ENCODE results near the gene CST8. TPM values are rescaled to one million over a fixed set of nuclear protein-coding genes. Genes with fewer than 3 reads are reported as not detected.
A peak's percentile ranks its signal among the peaks of the same experiment; 100 is the strongest.

Gene CST8
- total and polyA plus RNA-seq, 5 donors: not detected

DNA sequence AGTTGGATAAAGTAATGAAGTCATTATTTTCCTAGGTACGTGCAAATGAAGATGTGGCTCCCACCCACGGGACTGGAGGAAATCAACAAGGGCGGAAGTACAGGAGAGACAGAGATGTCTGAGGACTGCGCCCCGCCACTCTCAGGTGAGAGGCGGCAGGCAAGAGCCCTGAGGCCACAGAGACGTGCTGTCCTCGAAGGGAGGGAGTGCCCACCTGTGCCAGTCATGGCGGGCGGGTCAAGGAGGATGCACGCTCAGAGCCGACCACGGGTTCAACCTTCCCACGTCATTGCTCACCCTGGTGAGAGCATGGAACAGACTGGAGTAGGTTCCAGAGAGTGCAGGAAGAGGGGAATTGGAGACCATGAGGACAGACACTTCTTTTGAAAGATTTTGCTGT is 12.7 kb downstream of the CST8 start:
- WGBS: 81% methylated on average over 14 of the region's 14 CpGs
- H3K9me3 ChIP-seq (ENCODE audit: control insufficient read depth, low read length): no peaks in the 10 kb centered on the region
- H3K4me1 ChIP-seq (ENCODE audit: control insufficient read depth, insufficient read depth, low read length): no peaks in the 10 kb centered on the region
- no peaks in the 10 kb centered on the region for H3K27me3 ChIP-seq (ENCODE audit: control insufficient read depth, insufficient read depth)
- DNase-seq: no peak
- H3K4me3 ChIP-seq (ENCODE audit: low read length): no peak overlapping the region
- no peak for ATAC-seq
- no peak overlapping the region for H3K27ac ChIP-seq (ENCODE audit: low read length)
- intact Hi-C loops (cut with DNase I): no loop called here

GRCh38 chr20:23507346-23507745 is 16.4 kb downstream of the CST8 start:
- H3K9me3 ChIP-seq (ENCODE audit: control insufficient read depth, low read length): no peaks in the 10 kb centered on the region
- 77% methylated on average over 6 of the region's 6 CpGs for WGBS
- no peak overlapping the region for H3K27ac ChIP-seq (ENCODE audit: low read length)
- DNase-seq (peak in 1 of 3 donors; percentile 31), ATAC-seq (no peak)
- no peaks in the 10 kb centered on the region for H3K27me3 ChIP-seq (ENCODE audit: control insufficient read depth, insufficient read depth)
- intact Hi-C loops (cut with DNase I): no loop called here
- H3K4me1 ChIP-seq (ENCODE audit: control insufficient read depth, insufficient read depth, low read length): no peaks in the 10 kb centered on the region
- H3K4me3 ChIP-seq (ENCODE audit: low read length): no peak overlapping the region

DNA sequence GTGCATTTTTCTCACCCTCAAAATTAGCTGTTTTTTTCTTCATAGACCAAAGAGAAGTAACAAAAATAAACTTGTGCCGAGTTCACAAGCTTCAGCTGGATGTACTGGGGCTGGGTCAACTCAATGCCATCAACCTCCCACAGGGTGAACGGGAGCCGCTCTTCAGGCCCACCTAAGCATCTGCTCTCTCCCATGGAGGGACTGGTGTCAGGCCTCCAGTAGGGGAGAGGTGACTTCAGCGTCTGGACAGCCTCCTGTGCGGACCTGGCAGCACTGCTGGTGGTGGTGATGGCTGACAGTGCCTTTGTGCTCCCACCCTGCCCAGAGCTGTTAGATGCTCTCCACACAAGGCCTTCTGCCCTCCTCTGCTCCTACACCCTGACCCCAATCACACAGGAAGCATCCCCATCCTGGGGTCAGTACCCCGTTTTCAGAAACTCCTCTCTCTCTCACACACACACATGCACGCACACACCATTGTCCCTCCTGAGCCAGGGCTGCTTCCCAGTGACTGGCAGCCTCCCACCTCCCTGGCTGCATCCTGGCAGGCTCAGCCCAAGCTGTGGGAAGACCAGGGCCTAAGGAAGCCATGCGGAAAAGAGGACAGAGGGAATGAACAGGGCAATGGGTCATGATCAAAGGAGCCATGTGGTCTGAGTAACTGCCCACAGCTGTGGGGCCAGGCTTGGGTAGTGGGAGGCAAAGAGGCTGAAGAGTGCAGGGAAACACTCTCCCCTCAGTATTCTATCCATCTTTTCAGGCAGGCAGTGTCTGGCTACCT is 17.7 kb downstream of the CST8 start:
- Histone ChIP-seq H3K27me3 (ENCODE audit: control insufficient read depth, insufficient read depth) (no peaks in the 10 kb centered on the region), H3K4me3 (ENCODE audit: low read length) (no peak overlapping the region), H3K4me1 (ENCODE audit: control insufficient read depth, insufficient read depth, low read length) (no peaks in the 10 kb centered on the region), H3K27ac (ENCODE audit: low read length) (no peak overlapping the region), H3K9me3 (ENCODE audit: control insufficient read depth, low read length) (no peaks in the 10 kb centered on the region)
- ATAC-seq: no peak
- WGBS: 52% methylated on average over 8 of the region's 8 CpGs
- intact Hi-C loops (cut with DNase I): no loop called here
- no peak for DNase-seq

DNA sequence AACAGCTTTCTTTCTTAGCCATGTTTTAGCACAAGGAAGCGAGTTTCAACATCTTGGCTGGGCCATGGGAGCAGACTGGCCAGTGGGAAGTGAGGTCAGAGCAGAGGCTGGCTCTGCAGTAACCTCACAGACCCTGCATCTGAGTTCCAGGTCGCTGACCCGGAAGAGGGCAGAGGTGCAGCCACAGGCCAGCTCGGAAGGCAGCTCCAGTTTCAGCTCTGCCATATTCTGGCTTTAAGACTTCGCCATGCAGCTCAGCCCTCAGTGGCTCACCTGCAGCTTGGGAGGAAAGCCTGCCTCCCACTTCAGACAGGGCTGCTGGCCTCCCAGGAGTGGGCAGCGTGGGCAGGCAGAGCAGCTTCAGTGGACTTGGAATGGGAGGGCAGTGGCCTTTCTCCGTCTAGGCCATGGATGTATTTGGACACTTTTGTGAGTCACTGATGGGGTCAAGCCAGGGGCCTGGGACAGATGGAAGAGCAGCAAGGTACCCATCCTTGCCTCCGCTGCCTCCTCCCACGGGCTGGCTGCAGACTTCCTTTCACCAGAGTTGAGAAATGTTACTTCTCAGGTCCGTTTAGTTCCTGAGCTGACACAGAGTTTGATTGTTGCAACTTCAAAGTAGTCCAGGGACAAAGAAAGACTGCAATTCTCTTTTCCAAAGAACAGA is 18.5 kb downstream of the CST8 start:
- no peak for ATAC-seq
- intact Hi-C loops (cut with DNase I): no loop called here
- no peaks in the 10 kb centered on the region for H3K27me3 ChIP-seq (ENCODE audit: control insufficient read depth, insufficient read depth)

DNA sequence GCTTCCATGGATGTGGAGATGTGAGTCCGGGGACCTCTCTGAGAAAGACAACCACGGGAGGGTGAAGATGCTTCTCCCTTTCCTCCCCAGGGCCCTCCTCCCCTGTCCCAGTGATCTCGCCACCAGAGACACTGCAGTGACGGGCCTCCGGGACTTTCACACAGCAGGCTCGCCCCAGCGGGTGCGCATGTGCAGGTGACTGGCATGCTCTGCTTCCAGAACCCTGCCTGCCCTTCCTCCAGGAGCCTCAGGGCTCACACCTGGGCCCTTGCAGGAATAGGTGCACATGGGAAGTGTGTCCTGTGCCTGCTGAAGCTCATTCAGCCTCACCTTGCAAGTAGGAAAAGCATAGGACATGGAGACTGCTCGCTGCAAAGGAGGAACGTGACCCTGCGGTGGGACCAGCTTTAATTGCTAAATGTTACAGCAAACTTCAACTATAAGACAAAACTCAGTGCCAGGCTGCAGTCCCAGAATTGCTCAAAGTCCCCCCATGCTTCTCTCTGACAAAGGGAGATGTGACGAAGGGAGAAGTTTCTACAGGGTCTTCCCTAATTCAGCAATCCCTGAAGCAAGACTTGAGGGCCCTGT is 19.2 kb downstream of the CST8 start:
- Histone ChIP-seq H3K9me3 (ENCODE audit: control insufficient read depth, low read length) (no peaks in the 10 kb centered on the region), H3K27ac (ENCODE audit: low read length) (no peak overlapping the region), H3K4me1 (ENCODE audit: control insufficient read depth, insufficient read depth, low read length) (no peaks in the 10 kb centered on the region), H3K27me3 (ENCODE audit: control insufficient read depth, insufficient read depth) (no peaks in the 10 kb centered on the region), H3K4me3 (ENCODE audit: low read length) (no peak overlapping the region)
- DNase-seq: peak in 1 of 3 donors; percentile 23
- ATAC-seq: no peak
- intact Hi-C loops (cut with DNase I): no loop called here
- WGBS: 90% methylated on average over 12 of the region's 12 CpGs

More for the DNA sequence above, 18.5 kb downstream of the CST8 start:
- no peaks in the 10 kb centered on the region for H3K9me3 ChIP-seq (ENCODE audit: control insufficient read depth, low read length)
- peak in 1 of 3 donors; percentile 21 for DNase-seq
- no peak overlapping the region for H3K4me3 ChIP-seq (ENCODE audit: low read length)
- WGBS: 71% methylated on average over 10 of the region's 10 CpGs
- H3K4me1 ChIP-seq (ENCODE audit: control insufficient read depth, insufficient read depth, low read length): no peaks in the 10 kb centered on the region
- no peak overlapping the region for H3K27ac ChIP-seq (ENCODE audit: low read length)

GRCh38 chr20:23513164-23513563 is 22.2 kb downstream of the CST8 start:
- ATAC-seq: no peak
- intact Hi-C loops (cut with DNase I): no loop called here
- no peak overlapping the region for H3K27ac ChIP-seq (ENCODE audit: low read length)

GRCh38 chr20:23514848-23515247 is 23.9 kb downstream of the CST8 start:
- ATAC-seq (no peak), DNase-seq (no peak)
- H3K27ac ChIP-seq (ENCODE audit: low read length): no peak overlapping the region
- intact Hi-C loops (cut with DNase I): no loop called here
- H3K27me3 ChIP-seq (ENCODE audit: control insufficient read depth, insufficient read depth): no peaks in the 10 kb centered on the region
- no peak overlapping the region for H3K4me3 ChIP-seq (ENCODE audit: low read length)
- H3K4me1 ChIP-seq (ENCODE audit: control insufficient read depth, insufficient read depth, low read length): no peaks in the 10 kb centered on the region
- 44% methylated on average over 1 of the region's 1 CpG for WGBS
- H3K9me3 ChIP-seq (ENCODE audit: control insufficient read depth, low read length): no peaks in the 10 kb centered on the region

More at GRCh38 chr20:23513164-23513563, 22.2 kb downstream of the CST8 start:
- no peak for DNase-seq
- Histone ChIP-seq H3K4me1 (ENCODE audit: control insufficient read depth, insufficient read depth, low read length) (no peaks in the 10 kb centered on the region), H3K4me3 (ENCODE audit: low read length) (no peak overlapping the region), H3K9me3 (ENCODE audit: control insufficient read depth, low read length) (no peaks in the 10 kb centered on the region), H3K27me3 (ENCODE audit: control insufficient read depth, insufficient read depth) (no peaks in the 10 kb centered on the region)

GRCh38 chr20:23515250-23515939 is 24.5 kb downstream of the CST8 start:
- no peak overlapping the region for H3K4me3 ChIP-seq (ENCODE audit: low read length)
- no peaks in the 10 kb centered on the region for H3K27me3 ChIP-seq (ENCODE audit: control insufficient read depth, insufficient read depth)
- intact Hi-C loops (cut with DNase I): no loop called here
- WGBS: 78% methylated on average over 5 of the region's 5 CpGs
- H3K27ac ChIP-seq (ENCODE audit: low read length): no peak overlapping the region
- no peaks in the 10 kb centered on the region for H3K4me1 ChIP-seq (ENCODE audit: control insufficient read depth, insufficient read depth, low read length)
- no peaks in the 10 kb centered on the region for H3K9me3 ChIP-seq (ENCODE audit: control insufficient read depth, low read length)
- DNase-seq (no peak), ATAC-seq (no peak)

DNA sequence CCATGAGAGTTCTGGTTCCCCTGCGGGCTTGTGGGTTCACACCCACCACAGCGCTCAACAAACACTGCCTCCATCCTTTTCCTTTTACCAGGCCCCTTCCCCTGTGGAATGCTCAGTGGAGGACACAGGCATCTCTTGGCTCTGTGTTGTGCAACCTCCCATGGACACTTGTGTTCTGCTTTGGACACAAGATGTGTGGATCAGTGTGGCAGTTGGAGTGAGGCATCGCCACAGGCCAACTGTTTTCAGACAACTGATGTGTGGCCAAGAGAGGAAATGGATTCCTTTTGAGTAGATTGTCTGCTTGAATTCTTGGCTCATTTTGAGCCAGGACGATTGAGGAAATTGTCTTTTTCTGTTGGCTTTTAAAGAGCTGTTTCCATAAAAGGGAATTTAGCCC is 26.8 kb downstream of the CST8 start:
- no peak for DNase-seq
- Histone ChIP-seq H3K4me1 (ENCODE audit: control insufficient read depth, insufficient read depth, low read length) (no peaks in the 10 kb centered on the region), H3K27me3 (ENCODE audit: control insufficient read depth, insufficient read depth) (no peaks in the 10 kb centered on the region), H3K4me3 (ENCODE audit: low read length) (no peak overlapping the region), H3K27ac (ENCODE audit: low read length) (no peak overlapping the region), H3K9me3 (ENCODE audit: control insufficient read depth, low read length) (no peaks in the 10 kb centered on the region)
- intact Hi-C loops (cut with DNase I): no loop called here
- no peak for ATAC-seq
- WGBS: 71% methylated on average over 4 of the region's 4 CpGs

GRCh38 chr20:23519556-23519955 is 28.6 kb downstream of the CST8 start:
- ATAC-seq (no peak), DNase-seq (no peak)
- no peak overlapping the region for H3K27ac ChIP-seq (ENCODE audit: low read length)
- no peaks in the 10 kb centered on the region for H3K27me3 ChIP-seq (ENCODE audit: control insufficient read depth, insufficient read depth)
- 74% methylated on average over 6 of the region's 6 CpGs for WGBS
- no peaks in the 10 kb centered on the region for H3K9me3 ChIP-seq (ENCODE audit: control insufficient read depth, low read length)
- no peak overlapping the region for H3K4me3 ChIP-seq (ENCODE audit: low read length)
- H3K4me1 ChIP-seq (ENCODE audit: control insufficient read depth, insufficient read depth, low read length): no peaks in the 10 kb centered on the region
- intact Hi-C loops (cut with DNase I): no loop called here

GRCh38 chr20:23520185-23520584 is 29.3 kb downstream of the CST8 start:
- no peak for ATAC-seq
- no peak for DNase-seq
- no peaks in the 10 kb centered on the region for H3K4me1 ChIP-seq (ENCODE audit: control insufficient read depth, insufficient read depth, low read length)
- H3K9me3 ChIP-seq (ENCODE audit: control insufficient read depth, low read length): no peaks in the 10 kb centered on the region
- H3K4me3 ChIP-seq (ENCODE audit: low read length): no peak overlapping the region
- H3K27me3 ChIP-seq (ENCODE audit: control insufficient read depth, insufficient read depth): no peaks in the 10 kb centered on the region
- 64% methylated on average over 2 of the region's 2 CpGs for WGBS
- no peak overlapping the region for H3K27ac ChIP-seq (ENCODE audit: low read length)
- intact Hi-C loops (cut with DNase I): loop anchor here in 1 of 4 donors (10.0 kb wide), 1 partner anchor 1085 kb away; no protein-coding TSS in a partner anchor
